Measurements from ENCODE around the gene CCNB1.
"Not testable (repeated sequence)": the region's sequence is repeated elsewhere in the genome, so short reads cannot be mapped to it uniquely, and the experiment has no call there.

DNA sequence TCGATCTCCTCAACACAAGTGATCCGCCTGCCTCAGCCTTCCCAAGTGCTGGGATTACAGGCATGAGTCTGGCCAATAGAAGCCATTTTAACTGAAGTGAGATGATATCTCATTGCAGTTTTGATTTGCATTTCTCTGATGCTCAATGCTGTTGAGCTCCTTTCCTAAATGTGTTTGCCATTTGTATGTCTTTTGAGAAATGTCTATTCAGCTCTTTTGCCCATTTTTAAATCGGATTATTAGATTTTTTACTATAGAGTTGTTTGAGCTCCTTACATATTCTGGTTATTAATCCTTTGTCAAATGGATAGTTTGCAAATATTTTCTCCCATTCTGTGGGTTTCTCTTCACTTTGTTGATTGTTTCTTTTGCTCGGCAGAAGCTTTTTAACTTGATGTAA is 26.7 kb upstream of the CCNB1 start:
- TF ChIP-seq POLR2A (IDR thresholded peaks at IDR 0.05): not testable (repeated sequence)
- TF ChIP-seq, protein P1, sequence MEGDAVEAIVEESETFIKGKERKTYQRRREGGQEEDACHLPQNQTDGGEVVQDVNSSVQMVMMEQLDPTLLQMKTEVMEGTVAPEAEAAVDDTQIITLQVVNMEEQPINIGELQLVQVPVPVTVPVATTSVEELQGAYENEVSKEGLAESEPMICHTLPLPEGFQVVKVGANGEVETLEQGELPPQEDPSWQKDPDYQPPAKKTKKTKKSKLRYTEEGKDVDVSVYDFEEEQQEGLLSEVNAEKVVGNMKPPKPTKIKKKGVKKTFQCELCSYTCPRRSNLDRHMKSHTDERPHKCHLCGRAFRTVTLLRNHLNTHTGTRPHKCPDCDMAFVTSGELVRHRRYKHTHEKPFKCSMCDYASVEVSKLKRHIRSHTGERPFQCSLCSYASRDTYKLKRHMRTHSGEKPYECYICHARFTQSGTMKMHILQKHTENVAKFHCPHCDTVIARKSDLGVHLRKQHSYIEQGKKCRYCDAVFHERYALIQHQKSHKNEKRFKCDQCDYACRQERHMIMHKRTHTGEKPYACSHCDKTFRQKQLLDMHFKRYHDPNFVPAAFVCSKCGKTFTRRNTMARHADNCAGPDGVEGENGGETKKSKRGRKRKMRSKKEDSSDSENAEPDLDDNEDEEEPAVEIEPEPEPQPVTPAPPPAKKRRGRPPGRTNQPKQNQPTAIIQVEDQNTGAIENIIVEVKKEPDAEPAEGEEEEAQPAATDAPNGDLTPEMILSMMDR (IDR thresholded peaks at IDR 0.05): not testable (repeated sequence)
